KOPT-K1 (cell line): ENCODE data around the gene CDK5RAP3.
"Not testable (repeated sequence)": the region's sequence is repeated elsewhere in the genome, so short reads cannot be mapped to it uniquely, and the experiment has no call there.

Source experiments
- H3K27ac ChIP-seq: fragments of 200-600 bp; sonication (generic); 2 replicates; pipeline ENCODE4 v1.5.1; 2016; ENCODE audit warnings: antibody characterized with exemption, mild to moderate bottlenecking, low read depth, low read length; ENCODE audit not compliant: poor library complexity, severe bottlenecking
- H3K36me3 ChIP-seq: fragments of 200-600 bp; sonication (generic); 2 replicates; pipeline ENCODE4 v1.5.1; 2017; ENCODE audit warnings: antibody characterized with exemption, mild to moderate bottlenecking, low read length, moderate library complexity; ENCODE audit not compliant: insufficient read depth
- H3K9me3 ChIP-seq: fragments of 200-600 bp; sonication (generic); 2 replicates; pipeline ENCODE4 v1.5.1; 2017; ENCODE audit warnings: antibody characterized with exemption, low read length, mild to moderate bottlenecking; ENCODE audit not compliant: insufficient read depth, poor library complexity, severe bottlenecking

Gene CDK5RAP3

GRCh38 chr17:47970725-47971499, at the start of gene CDK5RAP3:
Gene CDK5RAP3, plus strand, starts transcription at chr17:47971113. Its CDS starts 34 bp downstream, at chr17:47971147.
- H3K9me3 ChIP-seq, result no peaks in the 10 kb centered on the region
- H3K36me3 ChIP-seq, result peaks cover 29% of the 10 kb centered on the region
- H3K27ac ChIP-seq, result peak within 1 kb of the TSS; percentile 93

- no peak overlapping the region for H3K27ac ChIP-seq
- H3K9me3 ChIP-seq, result no peaks in the 10 kb centered on the region
- peaks cover 90% of the 10 kb centered on the region for H3K36me3 ChIP-seq
Measured at GRCh38 chr17:47924785-47925677, 45.9 kb upstream of the CDK5RAP3 start.

- Histone ChIP-seq H3K27ac (no peak overlapping the region), H3K36me3 (peaks cover 96% of the 10 kb centered on the region), H3K9me3 (no peaks in the 10 kb centered on the region)
Measured at GRCh38 chr17:47925678-47925988, 45.3 kb upstream of the CDK5RAP3 start.

GRCh38 chr17:47927821-47928400, 43.0 kb upstream of the CDK5RAP3 start:
- H3K36me3 ChIP-seq, result peaks cover 77% of the 10 kb centered on the region
- no peaks in the 10 kb centered on the region for H3K9me3 ChIP-seq
- H3K27ac ChIP-seq, result no peak overlapping the region

- peaks cover 72% of the 10 kb centered on the region for H3K36me3 ChIP-seq
- no peak overlapping the region for H3K27ac ChIP-seq
- no peaks in the 10 kb centered on the region for H3K9me3 ChIP-seq
Measured at GRCh38 chr17:47928415-47928814, 42.5 kb upstream of the CDK5RAP3 start.

- no peaks in the 10 kb centered on the region for H3K9me3 ChIP-seq
- peaks cover 62% of the 10 kb centered on the region for H3K36me3 ChIP-seq
- no peak overlapping the region for H3K27ac ChIP-seq
Measured at GRCh38 chr17:47929218-47930000, 41.5 kb upstream of the CDK5RAP3 start.

- H3K36me3 ChIP-seq, result peaks cover 38% of the 10 kb centered on the region
- H3K9me3 ChIP-seq, result no peaks in the 10 kb centered on the region
- H3K27ac ChIP-seq, result no peak overlapping the region
Measured at GRCh38 chr17:47931848-47932247, 39.1 kb upstream of the CDK5RAP3 start.

GRCh38 chr17:47934856-47935255, 36.1 kb upstream of the CDK5RAP3 start:
- peaks cover 9% of the 10 kb centered on the region for H3K36me3 ChIP-seq
- no peaks in the 10 kb centered on the region for H3K9me3 ChIP-seq
- H3K27ac ChIP-seq, result no peak overlapping the region

GRCh38 chr17:47935468-47935867, 35.4 kb upstream of the CDK5RAP3 start:
- H3K9me3 ChIP-seq, H3K36me3 ChIP-seq, H3K27ac ChIP-seq: not testable (repeated sequence)

- Histone ChIP-seq H3K36me3 (no peaks in the 10 kb centered on the region; the same call in 1 of the 2 replicates), H3K9me3 (no peaks in the 10 kb centered on the region), H3K27ac (no peak overlapping the region)
Measured at GRCh38 chr17:47935961-47936360, 35.0 kb upstream of the CDK5RAP3 start.

GRCh38 chr17:47937941-47938340, 33.0 kb upstream of the CDK5RAP3 start:
- Histone ChIP-seq H3K27ac (no peak overlapping the region), H3K36me3 (no peaks in the 10 kb centered on the region), H3K9me3 (no peaks in the 10 kb centered on the region)

GRCh38 chr17:47941246-47942095, 29.4 kb upstream of the CDK5RAP3 start, which contains the start of gene PNPO:
Gene PNPO, plus strand, starts transcription at chr17:47941571. Its CDS starts 105 bp downstream, at chr17:47941676.
- no peaks in the 10 kb centered on the region for H3K9me3 ChIP-seq
- H3K27ac ChIP-seq, result peak within 1 kb of the TSS; percentile 82
- peaks cover 32% of the 10 kb centered on the region for H3K36me3 ChIP-seq

- H3K9me3 ChIP-seq, result no peaks in the 10 kb centered on the region
- peaks cover 39% of the 10 kb centered on the region for H3K36me3 ChIP-seq
- peak overlapping the region; percentile 82 for H3K27ac ChIP-seq
Measured at GRCh38 chr17:47942096-47942510, 28.8 kb upstream of the CDK5RAP3 start.

- H3K9me3 ChIP-seq, result no peaks in the 10 kb centered on the region
- peak overlapping the region; percentile 82 for H3K27ac ChIP-seq
- H3K36me3 ChIP-seq, result peaks cover 41% of the 10 kb centered on the region
Measured at GRCh38 chr17:47942568-47942967, 28.3 kb upstream of the CDK5RAP3 start.
